ENCODE data around the gene BTF3L4.

DNA sequence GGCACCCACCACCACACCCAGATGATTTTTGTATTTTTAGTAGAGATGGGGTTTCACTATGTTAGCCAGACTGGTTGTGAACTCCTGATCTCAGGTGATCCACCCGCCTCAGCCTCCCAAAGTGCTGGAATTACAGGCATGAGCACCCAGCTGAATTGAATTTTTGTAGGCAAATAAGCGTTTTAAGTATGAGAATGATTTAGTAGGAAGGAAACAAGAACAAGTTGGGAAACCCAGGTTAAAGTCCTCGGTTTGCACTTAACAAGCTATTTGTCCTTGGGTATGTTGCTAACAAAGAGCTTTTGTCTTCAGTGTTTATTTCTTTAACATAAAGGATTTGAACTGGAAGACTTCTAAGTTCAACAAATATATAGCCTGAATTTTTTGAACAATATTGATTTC, 23.9 kb downstream of the BTF3L4 start:
- TF ChIP-seq, protein P1, sequence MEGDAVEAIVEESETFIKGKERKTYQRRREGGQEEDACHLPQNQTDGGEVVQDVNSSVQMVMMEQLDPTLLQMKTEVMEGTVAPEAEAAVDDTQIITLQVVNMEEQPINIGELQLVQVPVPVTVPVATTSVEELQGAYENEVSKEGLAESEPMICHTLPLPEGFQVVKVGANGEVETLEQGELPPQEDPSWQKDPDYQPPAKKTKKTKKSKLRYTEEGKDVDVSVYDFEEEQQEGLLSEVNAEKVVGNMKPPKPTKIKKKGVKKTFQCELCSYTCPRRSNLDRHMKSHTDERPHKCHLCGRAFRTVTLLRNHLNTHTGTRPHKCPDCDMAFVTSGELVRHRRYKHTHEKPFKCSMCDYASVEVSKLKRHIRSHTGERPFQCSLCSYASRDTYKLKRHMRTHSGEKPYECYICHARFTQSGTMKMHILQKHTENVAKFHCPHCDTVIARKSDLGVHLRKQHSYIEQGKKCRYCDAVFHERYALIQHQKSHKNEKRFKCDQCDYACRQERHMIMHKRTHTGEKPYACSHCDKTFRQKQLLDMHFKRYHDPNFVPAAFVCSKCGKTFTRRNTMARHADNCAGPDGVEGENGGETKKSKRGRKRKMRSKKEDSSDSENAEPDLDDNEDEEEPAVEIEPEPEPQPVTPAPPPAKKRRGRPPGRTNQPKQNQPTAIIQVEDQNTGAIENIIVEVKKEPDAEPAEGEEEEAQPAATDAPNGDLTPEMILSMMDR (IDR thresholded peaks at IDR 0.05) = no peak
- TF ChIP-seq POLR2A (IDR thresholded peaks at IDR 0.05) = no peak
